Ishikawa (cell line): ENCODE results near the gene HELT.
"Not testable (repeated sequence)": the region's sequence is repeated elsewhere in the genome, so short reads cannot be mapped to it uniquely, and the experiment has no call there.

Experiments
- NFIC ChIP-seq: IDR thresholded peaks from 2 replicates; pipeline ENCODE4 v1.6.1; 2012
- RAD21 ChIP-seq: IDR thresholded peaks from 2 replicates; pipeline ENCODE4 v1.6.1; 2012; ENCODE audit warnings: low read depth
- TAF1 ChIP-seq: IDR thresholded peaks from 2 replicates; pipeline ENCODE4 v1.6.1; 2012; ENCODE audit warnings: low read depth, mild to moderate bottlenecking
- TF ChIP-seq, protein P1 (sequence below): IDR thresholded peaks from 2 replicates; pipeline ENCODE4 v1.6.1; 2012
- TF ChIP-seq, protein P2 (sequence below): IDR thresholded peaks from 2 replicates; pipeline ENCODE4 v1.6.1; 2012

DNA sequence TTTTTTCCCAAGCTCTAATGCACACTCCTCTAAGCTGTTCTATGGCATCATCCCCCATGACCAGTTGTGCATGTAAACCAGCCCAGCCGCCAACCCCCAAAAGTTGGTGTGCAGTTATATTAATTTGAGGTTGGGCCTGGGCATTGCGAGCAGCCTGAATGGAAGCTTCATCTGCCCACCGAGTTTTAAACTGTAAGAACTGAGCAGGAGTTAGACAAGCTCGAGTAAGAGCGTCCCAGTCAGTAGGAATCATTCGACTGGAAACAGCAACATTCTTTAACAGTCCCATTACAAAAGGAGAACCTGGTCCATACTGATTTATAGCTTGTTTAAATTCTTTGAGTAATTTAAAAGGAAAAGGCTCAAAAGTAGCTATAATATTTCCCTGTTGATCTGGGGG lies 32.0 kb downstream of the HELT start:
- TF ChIP-seq, protein P1, sequence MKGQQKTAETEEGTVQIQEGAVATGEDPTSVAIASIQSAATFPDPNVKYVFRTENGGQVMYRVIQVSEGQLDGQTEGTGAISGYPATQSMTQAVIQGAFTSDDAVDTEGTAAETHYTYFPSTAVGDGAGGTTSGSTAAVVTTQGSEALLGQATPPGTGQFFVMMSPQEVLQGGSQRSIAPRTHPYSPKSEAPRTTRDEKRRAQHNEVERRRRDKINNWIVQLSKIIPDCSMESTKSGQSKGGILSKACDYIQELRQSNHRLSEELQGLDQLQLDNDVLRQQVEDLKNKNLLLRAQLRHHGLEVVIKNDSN, result not testable (repeated sequence)
- TF ChIP-seq TAF1, RAD21, NFIC: not testable (repeated sequence)
- TF ChIP-seq, protein P2, sequence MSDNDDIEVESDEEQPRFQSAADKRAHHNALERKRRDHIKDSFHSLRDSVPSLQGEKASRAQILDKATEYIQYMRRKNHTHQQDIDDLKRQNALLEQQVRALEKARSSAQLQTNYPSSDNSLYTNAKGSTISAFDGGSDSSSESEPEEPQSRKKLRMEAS, result not testable (repeated sequence)
